GM18951 (cell line): ENCODE results near the gene LRRC25.

Experiments
- POLR2A ChIP-seq: IDR thresholded peaks from 4 replicates; pipeline ENCODE4 v1.6.1; 2011; ENCODE audit warnings: mild to moderate bottlenecking; ENCODE audit not compliant: insufficient read length, insufficient read depth; ENCODE audit errors: extremely low read depth
- in situ Hi-C: fragments of 300-500 bp; cut with MboI; formaldehyde crosslinking; loops from one replicate; pipeline ENCODE4 v1.12.0; 2022; ENCODE audit warnings: low sequenced_read_pairs, mixed read lengths, inconsistent platforms; ENCODE audit not compliant: unreplicated experiment

The LRRC25 gene

GRCh38 chr19:18397242-18398202 lies at the start of gene LRRC25:
LRRC25 (minus strand) TSS chr19:18397622; CDS start chr19:18396963, 659 bp downstream.
- TF ChIP-seq POLR2A: no peak
- in situ Hi-C loops: no loop called here

DNA sequence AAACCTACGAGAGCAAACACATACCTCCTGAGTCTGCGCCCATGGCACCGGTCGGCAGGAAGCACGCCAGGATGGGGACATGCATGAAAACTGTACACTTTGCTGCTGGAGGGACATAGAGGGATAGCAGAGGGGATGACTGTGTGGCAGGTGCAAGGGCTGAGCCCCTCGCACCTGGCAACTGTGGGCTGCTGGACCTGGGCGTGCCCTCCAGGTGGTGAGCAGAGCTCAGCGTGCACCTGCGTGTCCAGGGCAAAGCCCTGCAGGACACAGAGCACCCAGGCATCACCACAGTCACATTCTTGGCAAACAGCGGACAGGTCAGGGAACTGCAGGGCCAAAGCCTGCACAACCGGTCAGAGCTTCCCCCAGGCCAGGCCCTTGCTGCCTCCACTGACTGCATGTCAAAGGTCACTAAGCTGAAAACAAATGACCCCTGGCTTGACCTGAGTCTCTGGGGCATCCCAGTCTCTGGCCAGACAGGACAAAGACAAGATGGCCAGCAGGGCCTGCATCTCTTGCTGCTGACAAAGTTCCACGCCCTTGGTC lies 49.5 kb upstream of the LRRC25 start:
- in situ Hi-C loops: no loop called here
- TF ChIP-seq POLR2A: no peak

DNA sequence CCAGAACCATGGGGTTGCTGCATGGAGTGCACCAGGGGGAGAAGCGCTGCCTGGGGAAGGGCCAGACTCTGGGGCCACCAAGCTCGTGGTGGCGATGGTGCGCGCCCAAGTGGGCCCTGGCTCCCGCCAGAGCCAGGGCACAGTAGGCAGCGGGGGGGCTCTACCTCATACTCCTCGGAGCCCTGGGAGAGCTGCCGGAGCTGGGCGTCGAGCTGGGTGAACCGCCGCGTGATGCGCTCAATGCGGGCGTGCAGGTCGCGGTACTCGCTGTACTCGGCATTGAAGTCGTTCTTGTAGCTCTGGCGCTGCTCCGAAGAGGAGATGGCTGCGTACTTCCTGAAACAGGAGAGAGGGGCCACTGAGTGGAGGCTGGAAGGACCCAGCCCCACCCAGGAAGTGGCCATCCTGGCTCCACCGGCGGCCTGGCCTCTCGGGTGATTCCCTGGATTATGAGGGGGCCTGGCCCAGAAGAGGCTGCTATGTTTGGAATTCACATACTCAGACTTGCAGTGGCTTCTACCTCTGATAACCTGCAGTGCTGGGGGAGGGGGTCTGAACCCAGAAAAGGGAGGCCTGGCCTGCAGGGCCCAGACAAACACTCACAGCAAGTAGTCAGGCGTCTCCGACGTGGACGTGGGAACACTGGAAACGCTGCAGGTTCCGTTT lies 48.9 kb upstream of the LRRC25 start:
- no peak for TF ChIP-seq POLR2A
- in situ Hi-C loops: no loop called here

DNA sequence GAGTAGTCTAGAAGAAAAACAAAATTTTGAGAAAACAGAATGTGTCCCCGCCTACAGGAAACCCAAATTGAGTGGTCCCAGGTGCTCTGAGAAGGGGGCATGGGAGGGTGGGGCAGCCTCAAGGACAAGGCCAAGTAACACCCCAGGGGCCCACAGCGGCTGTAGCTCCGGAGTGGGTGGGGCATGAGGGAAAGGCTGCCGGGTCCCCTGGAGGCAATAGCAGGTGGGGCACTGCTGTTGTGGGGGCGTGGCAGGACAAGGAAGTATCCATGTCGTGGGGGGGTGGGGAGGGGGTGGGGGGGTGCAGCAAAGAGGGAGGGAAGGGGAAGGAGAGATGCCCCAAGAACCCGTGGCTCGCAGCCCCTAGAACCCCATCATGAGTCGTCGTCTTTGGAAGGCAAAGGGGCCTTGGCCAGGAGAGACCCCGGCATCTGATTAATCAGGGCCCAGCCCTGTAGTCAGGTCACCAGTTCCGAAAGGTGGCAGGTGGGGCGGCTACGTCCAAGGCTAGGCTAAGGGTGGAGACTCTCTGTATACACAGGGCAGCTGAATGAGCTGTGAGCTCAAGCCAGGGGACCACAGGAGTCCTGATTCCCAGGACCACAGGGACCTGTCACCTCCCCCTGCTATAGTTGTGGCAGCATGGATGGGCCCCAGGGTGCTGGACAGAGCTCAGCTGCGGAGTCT lies 48.0 kb upstream of the LRRC25 start:
- no peak for TF ChIP-seq POLR2A
- in situ Hi-C loops: no loop called here

DNA sequence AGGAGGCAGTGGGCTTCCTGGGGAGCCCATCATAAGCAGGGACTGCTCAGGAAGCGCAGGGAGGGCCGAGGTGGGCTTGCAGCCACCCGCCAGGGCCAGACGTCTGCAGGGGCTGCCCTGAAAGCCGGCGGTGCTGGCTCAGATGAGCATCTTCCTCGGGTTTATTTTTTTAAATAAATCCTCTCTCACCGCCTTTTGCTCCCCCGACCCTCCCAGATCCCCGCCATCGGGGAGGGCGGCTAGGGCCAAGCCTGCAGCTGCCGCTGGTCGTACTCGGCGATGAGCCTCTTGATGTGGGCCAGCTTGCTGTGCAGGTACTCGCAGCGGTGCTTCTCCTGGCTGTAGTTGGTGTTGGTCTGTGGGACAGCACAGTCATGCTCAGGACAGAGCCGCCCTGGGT lies 47.1 kb upstream of the LRRC25 start:
- in situ Hi-C loops: no loop called here
- TF ChIP-seq POLR2A: no peak

- in situ Hi-C loops: no loop called here
- TF ChIP-seq POLR2A: no peak
Observed at GRCh38 chr19:18443831-18444230, 46.4 kb upstream of the LRRC25 start.

DNA sequence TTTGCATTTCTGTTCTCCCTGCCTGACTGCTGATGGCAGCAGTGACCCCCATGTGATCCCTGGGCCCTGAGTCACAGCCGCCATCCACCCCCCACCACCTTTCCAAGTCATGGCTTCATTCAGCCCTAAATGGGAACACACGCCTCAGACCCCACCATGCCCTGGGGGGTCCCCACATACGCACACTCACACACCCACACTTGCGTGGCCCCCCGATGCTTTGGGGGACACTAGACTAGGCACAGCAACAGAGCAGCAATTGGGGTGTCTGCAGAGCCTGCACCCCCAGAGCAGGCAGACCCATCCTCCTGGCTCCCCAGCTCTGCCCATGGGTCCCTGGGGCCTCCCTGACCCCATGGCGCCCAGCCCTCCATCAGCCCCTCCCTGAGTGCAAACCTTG lies 46.0 kb upstream of the LRRC25 start:
- in situ Hi-C loops: no loop called here
- no peak for TF ChIP-seq POLR2A

- in situ Hi-C loops: no loop called here
- TF ChIP-seq POLR2A: no peak
Observed at GRCh38 chr19:18442941-18443340, 45.5 kb upstream of the LRRC25 start.

GRCh38 chr19:18441804-18442788 lies 44.7 kb upstream of the LRRC25 start:
- in situ Hi-C loops: no loop called here
- TF ChIP-seq POLR2A: no peak

DNA sequence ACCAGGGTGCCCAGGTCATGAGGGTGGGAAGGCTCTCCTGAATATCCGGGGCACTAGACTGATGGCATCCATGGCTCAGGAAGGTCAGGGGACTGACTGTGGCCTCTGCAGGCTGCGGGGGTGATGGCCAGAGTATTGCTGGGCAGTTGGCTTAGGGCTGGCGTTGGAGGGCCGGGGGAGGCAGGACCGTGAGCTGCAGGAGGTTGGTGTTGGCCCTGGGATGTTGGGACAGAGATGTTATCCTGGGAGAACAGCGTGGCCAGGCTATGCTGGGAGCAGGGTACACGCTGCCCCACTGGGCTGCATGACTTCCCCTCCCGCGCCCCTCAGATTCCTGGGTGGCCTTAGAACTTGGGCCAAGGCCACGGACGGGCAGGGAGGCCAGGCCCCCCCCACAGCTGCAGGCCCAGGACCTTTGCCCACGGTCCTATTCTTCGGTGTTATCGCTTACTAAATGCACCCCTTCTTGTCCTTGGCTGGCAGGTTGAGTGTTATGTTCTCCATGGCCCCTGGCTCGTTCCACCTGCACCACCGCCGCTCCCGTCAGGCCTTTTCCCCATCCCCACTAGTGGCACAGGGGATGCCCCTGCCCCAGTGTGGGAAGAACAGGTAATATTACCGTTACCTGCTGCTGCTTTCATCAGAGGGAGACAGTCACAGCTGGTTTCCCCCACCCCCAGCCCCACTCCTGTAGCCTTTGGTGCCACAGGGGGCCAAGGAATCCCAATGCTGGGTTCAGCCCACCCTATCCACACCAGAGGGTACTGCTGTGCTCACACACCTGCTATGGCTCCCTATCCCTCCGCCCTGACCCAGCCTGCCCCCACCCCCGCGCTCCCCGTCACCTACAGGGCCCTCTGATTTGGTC lies 43.7 kb upstream of the LRRC25 start:
- in situ Hi-C loops: no loop called here
- TF ChIP-seq POLR2A: no peak

- in situ Hi-C loops: no loop called here
- TF ChIP-seq POLR2A: no peak
Observed at GRCh38 chr19:18440415-18440877, 43.0 kb upstream of the LRRC25 start.
